22Rv1 (cell line): ENCODE results near the gene FLCN.

Source experiments
- H3K27ac ChIP-seq: fragments of 450-650 bp; 2 replicates; pipeline ENCODE4 v1.5.1; 2017
- ZFX ChIP-seq: fragments of 450-650 bp; IDR thresholded peaks from 2 replicates; pipeline ENCODE4 v1.6.1; 2017; ENCODE audit warnings: antibody characterized with exemption, borderline replicate concordance
- TF ChIP-seq, protein P1 (sequence below): fragments of 450-650 bp; IDR thresholded peaks from 2 replicates; pipeline ENCODE4 v1.5.1; 2017; ENCODE audit warnings: mild to moderate bottlenecking

Gene FLCN

DNA sequence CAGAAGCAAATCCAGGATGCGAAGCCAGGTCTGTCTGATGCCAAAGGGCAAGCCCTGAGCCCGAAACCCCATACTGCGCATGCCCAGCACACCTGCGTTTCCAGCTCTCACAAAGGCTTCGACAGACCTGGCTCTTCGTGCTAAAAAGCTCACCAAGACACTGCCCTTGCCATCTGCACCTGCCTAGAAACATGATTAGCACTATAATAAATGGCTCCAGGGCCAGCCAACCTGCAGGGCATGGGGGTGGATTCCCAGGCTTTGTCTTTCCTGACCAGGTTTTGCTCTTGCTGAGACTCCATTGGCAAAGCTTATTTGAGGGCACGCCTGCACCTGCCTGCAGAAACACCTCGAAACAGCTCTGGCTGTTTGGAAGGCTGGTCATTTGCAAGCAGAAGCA, 16.4 kb downstream of the FLCN start:
- TF ChIP-seq, protein P1, sequence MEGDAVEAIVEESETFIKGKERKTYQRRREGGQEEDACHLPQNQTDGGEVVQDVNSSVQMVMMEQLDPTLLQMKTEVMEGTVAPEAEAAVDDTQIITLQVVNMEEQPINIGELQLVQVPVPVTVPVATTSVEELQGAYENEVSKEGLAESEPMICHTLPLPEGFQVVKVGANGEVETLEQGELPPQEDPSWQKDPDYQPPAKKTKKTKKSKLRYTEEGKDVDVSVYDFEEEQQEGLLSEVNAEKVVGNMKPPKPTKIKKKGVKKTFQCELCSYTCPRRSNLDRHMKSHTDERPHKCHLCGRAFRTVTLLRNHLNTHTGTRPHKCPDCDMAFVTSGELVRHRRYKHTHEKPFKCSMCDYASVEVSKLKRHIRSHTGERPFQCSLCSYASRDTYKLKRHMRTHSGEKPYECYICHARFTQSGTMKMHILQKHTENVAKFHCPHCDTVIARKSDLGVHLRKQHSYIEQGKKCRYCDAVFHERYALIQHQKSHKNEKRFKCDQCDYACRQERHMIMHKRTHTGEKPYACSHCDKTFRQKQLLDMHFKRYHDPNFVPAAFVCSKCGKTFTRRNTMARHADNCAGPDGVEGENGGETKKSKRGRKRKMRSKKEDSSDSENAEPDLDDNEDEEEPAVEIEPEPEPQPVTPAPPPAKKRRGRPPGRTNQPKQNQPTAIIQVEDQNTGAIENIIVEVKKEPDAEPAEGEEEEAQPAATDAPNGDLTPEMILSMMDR = no peak
- TF ChIP-seq ZFX = no peak
- H3K27ac ChIP-seq = no peak overlapping the region

DNA sequence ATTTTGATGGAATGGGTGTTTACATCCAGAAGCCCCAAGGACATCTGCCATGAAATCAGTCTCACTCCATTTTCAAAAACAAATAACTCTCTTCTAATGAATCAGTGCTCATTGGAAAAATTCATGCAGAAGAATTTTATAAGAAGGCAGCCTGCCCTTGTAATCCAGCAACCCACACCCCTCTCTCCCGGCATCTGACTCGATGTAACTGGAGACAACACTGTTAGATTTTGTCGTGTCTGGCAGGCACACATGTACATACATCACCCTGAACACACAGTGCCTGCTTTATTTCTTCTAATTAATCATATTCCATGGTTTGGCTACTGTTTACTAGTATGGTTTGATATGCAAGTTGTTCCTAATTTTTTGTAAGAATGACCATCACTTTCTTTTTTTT, 19.0 kb downstream of the FLCN start:
- TF ChIP-seq ZFX = no peak
- TF ChIP-seq, protein P1 = no peak
- H3K27ac ChIP-seq = no peak overlapping the region

DNA sequence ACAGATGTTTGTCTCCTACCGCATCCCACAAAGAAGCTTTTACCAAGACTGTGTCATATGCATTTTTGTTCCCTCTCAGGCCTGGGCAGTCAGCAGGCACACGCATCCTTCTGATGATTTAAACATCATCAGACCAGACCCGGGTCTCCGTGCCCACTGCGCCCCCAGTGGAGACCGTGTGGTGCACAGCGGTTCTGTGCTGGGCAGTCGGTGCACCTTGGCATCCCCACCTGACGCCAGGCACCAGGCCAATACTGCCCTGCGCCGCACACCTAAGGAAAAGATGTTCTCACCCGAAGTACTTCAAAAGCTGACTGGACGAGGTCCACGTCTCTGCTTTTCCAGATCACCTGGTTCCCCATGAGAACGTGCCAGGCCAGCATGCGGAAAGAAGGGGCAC, 20.2 kb downstream of the FLCN start:
- no peak for TF ChIP-seq ZFX
- TF ChIP-seq, protein P1 = peak; percentile 23
- H3K27ac ChIP-seq = no peak overlapping the region

DNA sequence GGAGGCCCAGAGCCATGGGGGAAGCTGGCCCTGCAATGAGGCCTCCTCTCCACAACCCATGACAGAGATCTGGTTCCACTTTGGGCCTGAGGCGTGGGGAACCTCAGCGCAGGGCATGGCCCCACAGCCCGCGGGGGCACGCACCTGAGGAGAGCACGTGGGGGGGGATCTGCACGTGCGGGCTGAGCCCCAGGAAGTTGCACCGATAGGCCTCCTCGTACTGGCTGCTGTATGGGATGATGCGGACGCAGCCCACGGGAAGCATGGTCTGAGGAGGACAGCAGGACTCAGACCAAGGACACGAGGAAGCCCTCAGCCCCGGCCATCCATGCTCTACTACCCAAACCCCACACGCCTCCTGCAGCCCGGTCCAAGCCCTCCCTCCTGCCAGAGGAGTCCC, 20.7 kb downstream of the FLCN start:
- TF ChIP-seq, protein P1 = no peak
- TF ChIP-seq ZFX = no peak
- H3K27ac ChIP-seq = no peak overlapping the region

DNA sequence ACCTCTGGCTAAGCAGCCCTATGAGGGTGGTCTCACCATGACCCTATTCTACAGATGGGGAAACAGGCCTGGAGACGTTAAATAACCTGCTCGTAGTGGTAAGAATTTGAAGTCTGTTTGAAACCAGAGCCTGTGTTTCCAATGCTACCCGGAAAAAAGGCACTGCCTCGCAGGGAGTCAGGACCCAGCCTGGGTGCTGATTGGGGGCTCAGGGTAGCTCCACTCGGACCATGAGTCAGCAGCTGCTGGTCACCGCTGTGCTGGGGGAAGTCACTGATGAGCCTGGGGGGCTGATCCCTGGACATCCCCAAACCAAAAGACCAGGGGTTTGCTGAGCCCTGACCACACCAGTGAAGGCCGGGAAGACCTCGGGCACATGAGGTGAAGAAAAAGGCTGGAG, 21.4 kb downstream of the FLCN start:
- TF ChIP-seq, protein P1 = no peak
- no peak for TF ChIP-seq ZFX
- H3K27ac ChIP-seq = no peak overlapping the region

DNA sequence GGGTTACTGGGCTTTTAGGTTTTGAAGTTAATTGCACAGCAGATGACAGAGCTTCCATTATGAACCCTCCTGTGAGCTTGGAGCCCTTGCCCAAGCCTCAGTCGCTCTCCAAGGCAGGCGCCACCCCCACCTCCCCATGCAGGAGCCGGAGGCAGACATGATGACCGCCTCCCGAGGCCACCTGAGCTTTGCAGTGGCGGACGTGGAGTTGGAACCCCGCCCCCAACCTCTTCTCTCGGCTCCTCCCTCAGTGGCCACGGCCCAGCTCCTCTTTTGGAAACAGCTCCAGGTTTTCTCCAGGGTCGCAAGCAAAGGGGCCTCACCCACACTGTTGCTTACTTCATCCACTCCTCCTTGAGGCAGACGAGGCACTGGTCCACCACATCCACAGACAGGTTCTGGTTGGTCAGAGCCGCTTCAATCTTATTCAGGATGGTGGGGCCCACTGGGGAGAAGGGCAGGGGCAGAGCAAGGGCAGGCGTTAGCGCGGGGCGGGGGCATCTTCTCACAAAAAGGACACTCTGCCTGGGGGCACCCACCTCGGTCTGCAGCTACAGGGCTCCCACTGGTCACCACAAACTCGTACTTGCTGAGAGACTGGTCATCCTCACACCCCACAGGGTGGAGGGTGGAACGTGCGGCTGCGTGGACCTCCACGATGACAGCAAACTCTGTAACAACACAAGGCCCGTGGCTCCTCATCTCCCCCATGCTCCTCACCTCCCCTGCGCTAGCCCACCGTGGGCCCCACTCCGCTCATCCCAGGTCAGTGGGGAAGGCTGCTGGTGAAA, 22.1 kb downstream of the FLCN start:
- H3K27ac ChIP-seq = no peak overlapping the region
- TF ChIP-seq, protein P1 = no peak
- TF ChIP-seq ZFX = no peak

DNA sequence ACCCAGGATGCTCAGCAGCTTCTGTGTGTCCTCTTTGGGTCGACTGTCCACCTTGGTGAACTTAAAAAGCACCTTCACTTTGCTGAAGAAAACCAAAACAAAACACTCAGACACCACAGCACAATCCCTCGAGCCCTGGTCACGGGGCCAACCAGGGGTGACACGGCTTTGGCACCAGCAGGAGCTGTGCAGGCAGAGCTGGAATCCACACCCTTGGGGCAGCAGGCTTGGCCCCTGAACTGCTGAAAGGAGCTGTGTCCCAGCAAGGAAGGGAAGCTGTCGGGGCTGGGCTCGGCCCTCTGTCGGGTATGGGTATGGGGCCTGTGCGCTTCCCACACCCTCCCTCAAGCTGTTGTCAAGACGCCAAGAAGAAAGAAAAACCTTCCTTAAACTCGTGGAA, 23.2 kb downstream of the FLCN start:
- H3K27ac ChIP-seq = no peak overlapping the region
- TF ChIP-seq, protein P1 = no peak
- TF ChIP-seq ZFX = no peak
